Cardiac muscle cell (in vitro differentiated cells and primary cell): Measurements from ENCODE around the gene TBC1D22B. TPM values are rescaled to one million over a fixed set of nuclear protein-coding genes. Genes with fewer than 3 reads are reported as not detected.
"Not testable (repeated sequence)": the region's sequence is repeated elsewhere in the genome, so short reads cannot be mapped to it uniquely, and the experiment has no call there.

Experiments
- DNase-seq, 2 donors: peaks; one replicate each; pipeline versions ENCODE4 v3.0.0 to v3.0.0-alpha.2; 2010 to 2017; ENCODE audit warnings: low read depth in 1 of 2, low spot score in 1 of 2
- H3K27ac ChIP-seq: fragments of 200-600 bp; sonication (generic); 2 replicates; pipeline ENCODE4 v1.5.1; 2016
- H3K27me3 ChIP-seq: fragments of 200-600 bp; sonication (generic); 2 replicates; pipeline ENCODE4 v1.6.0; 2016; ENCODE audit warnings: control low read depth
- H3K36me3 ChIP-seq: fragments of 200-600 bp; sonication (generic); 2 replicates; pipeline ENCODE4 v1.5.1; 2016; ENCODE audit warnings: control low read depth
- H3K4me1 ChIP-seq: fragments of 200-600 bp; sonication (generic); 2 replicates; pipeline ENCODE4 v1.8.1; 2017; ENCODE audit warnings: low read depth, mild to moderate bottlenecking, mixed run types
- H3K4me3 ChIP-seq: fragments of 200-600 bp; sonication (generic); 2 replicates; pipeline ENCODE4 v1.5.1; 2016; ENCODE audit warnings: mild to moderate bottlenecking
- H3K9me3 ChIP-seq: fragments of 200-600 bp; sonication (generic); 2 replicates; pipeline ENCODE4 v1.5.1; 2017; ENCODE audit warnings: low read depth, mild to moderate bottlenecking, control low read depth
- polyA plus RNA-seq: library from polyadenylated mRNA; unstranded; fragments of >200 nt; fragmentation: Nextera tagmentation; extraction: Ambion mirVana; gene quantifications from 2 replicates; pipeline ENCODE4 v1.2.1, GENCODE V29; 2016
- total RNA-seq: library from RNA; depleted of rRNA; stranded (reverse); fragments of >200 nt; gene quantifications from 2 replicates; pipeline ENCODE4 v1.2.3, GENCODE V29; 2016
- TF ChIP-seq, protein P1 (sequence below): IDR thresholded peaks from 2 replicates; pipeline ENCODE4 v1.5.1; 2012; ENCODE audit warnings: low read depth, mild to moderate bottlenecking, low read length

TBC1D22B gene
- total and polyA plus RNA-seq, 2 experiments from 2014 or later, result 12.8 to 13.3 TPM

GRCh38 chr6:37285861-37286311 is 28.3 kb downstream of the TBC1D22B start:
- H3K4me3 ChIP-seq, result no peak overlapping the region
- H3K27me3 ChIP-seq, result no peaks in the 10 kb centered on the region
- TF ChIP-seq, protein P1, sequence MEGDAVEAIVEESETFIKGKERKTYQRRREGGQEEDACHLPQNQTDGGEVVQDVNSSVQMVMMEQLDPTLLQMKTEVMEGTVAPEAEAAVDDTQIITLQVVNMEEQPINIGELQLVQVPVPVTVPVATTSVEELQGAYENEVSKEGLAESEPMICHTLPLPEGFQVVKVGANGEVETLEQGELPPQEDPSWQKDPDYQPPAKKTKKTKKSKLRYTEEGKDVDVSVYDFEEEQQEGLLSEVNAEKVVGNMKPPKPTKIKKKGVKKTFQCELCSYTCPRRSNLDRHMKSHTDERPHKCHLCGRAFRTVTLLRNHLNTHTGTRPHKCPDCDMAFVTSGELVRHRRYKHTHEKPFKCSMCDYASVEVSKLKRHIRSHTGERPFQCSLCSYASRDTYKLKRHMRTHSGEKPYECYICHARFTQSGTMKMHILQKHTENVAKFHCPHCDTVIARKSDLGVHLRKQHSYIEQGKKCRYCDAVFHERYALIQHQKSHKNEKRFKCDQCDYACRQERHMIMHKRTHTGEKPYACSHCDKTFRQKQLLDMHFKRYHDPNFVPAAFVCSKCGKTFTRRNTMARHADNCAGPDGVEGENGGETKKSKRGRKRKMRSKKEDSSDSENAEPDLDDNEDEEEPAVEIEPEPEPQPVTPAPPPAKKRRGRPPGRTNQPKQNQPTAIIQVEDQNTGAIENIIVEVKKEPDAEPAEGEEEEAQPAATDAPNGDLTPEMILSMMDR, result no peak
- DNase-seq, result no peak
- no peak overlapping the region for H3K27ac ChIP-seq
- H3K4me1 ChIP-seq, result peaks cover 8% of the 10 kb centered on the region
- H3K9me3 ChIP-seq, result no peaks in the 10 kb centered on the region
- H3K36me3 ChIP-seq, result peaks cover 30% of the 10 kb centered on the region

- H3K9me3 ChIP-seq, result no peaks in the 10 kb centered on the region
- H3K36me3 ChIP-seq, result peaks cover 38% of the 10 kb centered on the region
- no peak overlapping the region for H3K4me3 ChIP-seq
- H3K27me3 ChIP-seq, result no peaks in the 10 kb centered on the region
- no peak for DNase-seq
- TF ChIP-seq, protein P1, result no peak
- no peak overlapping the region for H3K27ac ChIP-seq
- peaks cover 2% of the 10 kb centered on the region for H3K4me1 ChIP-seq
These were observed 30.1 kb downstream of the TBC1D22B start for GRCh38 chr6:37287519-37288157.

DNA sequence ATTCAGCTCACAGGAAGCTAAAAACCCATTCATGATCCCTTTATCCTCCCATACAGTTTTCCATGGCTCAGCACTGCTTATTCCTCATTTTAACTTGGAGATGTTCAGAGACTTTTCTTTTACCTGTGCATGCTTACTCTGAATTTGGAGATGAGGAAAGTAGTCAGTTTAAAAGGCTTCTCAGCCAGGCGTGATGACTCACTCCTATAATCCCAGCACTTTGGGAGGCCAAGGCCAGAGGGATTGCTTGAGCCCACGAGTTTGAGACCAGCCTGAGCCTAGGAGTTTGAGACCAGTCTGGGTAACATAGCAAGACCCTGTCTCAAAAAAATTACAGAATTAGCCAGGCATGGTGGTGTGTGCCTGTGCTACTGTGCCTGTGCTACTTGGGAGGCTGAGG is 30.7 kb downstream of the TBC1D22B start:
- peaks cover 38% of the 10 kb centered on the region for H3K36me3 ChIP-seq
- no peak for DNase-seq
- no peaks in the 10 kb centered on the region for H3K27me3 ChIP-seq
- H3K27ac ChIP-seq, result no peak overlapping the region
- no peaks in the 10 kb centered on the region for H3K9me3 ChIP-seq
- no peaks in the 10 kb centered on the region for H3K4me1 ChIP-seq
- H3K4me3 ChIP-seq, result no peak overlapping the region
- TF ChIP-seq, protein P1, result no peak

GRCh38 chr6:37289931-37290330 is 32.4 kb downstream of the TBC1D22B start:
- no peaks in the 10 kb centered on the region for H3K9me3 ChIP-seq
- H3K36me3 ChIP-seq, result peaks cover 23% of the 10 kb centered on the region
- H3K4me1 ChIP-seq, result no peaks in the 10 kb centered on the region
- DNase-seq, result no peak
- TF ChIP-seq, protein P1, result no peak
- no peaks in the 10 kb centered on the region for H3K27me3 ChIP-seq
- H3K27ac ChIP-seq, result no peak overlapping the region
- no peak overlapping the region for H3K4me3 ChIP-seq

GRCh38 chr6:37293426-37293825 is 35.9 kb downstream of the TBC1D22B start:
- Histone ChIP-seq H3K27me3 (no peaks in the 10 kb centered on the region), H3K4me3 (no peak overlapping the region), H3K4me1 (no peaks in the 10 kb centered on the region), H3K27ac (no peak overlapping the region), H3K36me3 (peaks cover 12% of the 10 kb centered on the region), H3K9me3 (no peaks in the 10 kb centered on the region)
- TF ChIP-seq, protein P1, result no peak
- DNase-seq, result no peak

DNA sequence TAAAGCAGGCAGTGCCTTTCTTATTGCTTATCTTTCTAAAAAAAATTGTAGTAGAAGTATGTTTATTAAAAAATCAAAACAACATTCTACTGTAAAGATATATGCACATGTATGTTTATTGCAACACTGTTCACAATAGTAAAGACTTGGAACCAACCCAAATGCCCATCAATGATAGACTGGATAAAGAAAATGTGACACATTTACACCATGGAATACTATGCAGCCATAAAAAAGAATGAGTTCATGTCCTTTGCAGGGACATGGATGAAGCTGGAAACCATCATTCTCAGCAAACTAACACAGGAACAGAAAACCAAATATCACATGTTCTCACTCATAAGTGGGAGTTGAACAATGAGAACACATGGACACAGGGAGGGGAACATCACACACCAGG is 40.1 kb downstream of the TBC1D22B start:
- H3K4me3 ChIP-seq, DNase-seq: not testable (repeated sequence)
- peaks cover 12% of the 10 kb centered on the region for H3K4me1 ChIP-seq

More for the DNA sequence above, 40.1 kb downstream of the TBC1D22B start:
- H3K36me3 ChIP-seq, H3K27ac ChIP-seq, H3K9me3 ChIP-seq, H3K27me3 ChIP-seq: not testable (repeated sequence)
